Adrenal gland (tissue), 12 donors: ENCODE measurements around the gene CCDC90B. TPM values are rescaled to one million over a fixed set of nuclear protein-coding genes. Genes with fewer than 3 reads are reported as not detected.

Experiments
- DNase-seq, 7 donors: peaks; one replicate each; pipeline ENCODE4 v3.0.0-alpha.2; 2019 to 2020
- H3K27ac ChIP-seq, 5 donors: fragments of 200-600 bp; sonication (generic) in 4 of 5; 1 replicate in 3 of 5; 2 replicates in 2 of 5; pipeline versions ENCODE4 v1.5.1 to v1.8.0; 2016 to 2020; ENCODE audit warnings: mild to moderate bottlenecking in 1 of 5
- H3K27me3 ChIP-seq: fragments of 200-600 bp; 2 replicates; pipeline ENCODE4 v1.8.0; 2021
- H3K36me3 ChIP-seq, 2 donors: fragments of 200-600 bp; replicated peaks in 1 of 2; 1 replicate in 1 of 2; 2 replicates in 1 of 2; pipeline versions ENCODE4 v1.5.1 to v1.8.0; 2018 to 2022
- H3K4me1 ChIP-seq, 2 donors: fragments of 200-600 bp; replicated peaks in 1 of 2; 1 replicate in 1 of 2; 2 replicates in 1 of 2; pipeline versions ENCODE4 v1.5.1 to v1.8.0; 2018 to 2021
- H3K4me3 ChIP-seq, 4 donors: fragments of 200-600 bp; sonication (generic) in 3 of 4; one replicate each; pipeline ENCODE4 v1.5.1; 2016 to 2018
- H3K9me3 ChIP-seq, 3 donors: fragments of 200-600 bp; sonication (generic) in 1 of 3; replicated peaks in 1 of 3; 1 replicate in 2 of 3; 2 replicates in 1 of 3; pipeline versions ENCODE4 v1.5.1 to v1.8.0; 2016 to 2021
- CTCF ChIP-seq, 6 experiments: fragments of 450-650 bp in 4 of 6; fragments of 200-600 bp in 2 of 6; sonication (generic) in 1 of 6; IDR thresholded peaks; 1 replicate in 5 of 6; 2 replicates in 1 of 6; pipeline versions ENCODE4 v1.5.1 to v1.8.0; 2016 to 2021; ENCODE audit warnings: antibody characterized with exemption in 6 of 6, mild to moderate bottlenecking in 2 of 6, moderate library complexity in 1 of 6
- POLR2A ChIP-seq, 2 donors: fragments of 450-650 bp; IDR thresholded peaks; one replicate each; pipeline ENCODE4 v1.6.1; 2017; ENCODE audit warnings: antibody characterized with exemption in 2 of 2, mild to moderate bottlenecking in 2 of 2, moderate library complexity in 1 of 2
- WGBS, 4 donors: extraction: QIAGEN DNeasy Blood & Tissue Kit in 2 of 4; methylation state at CpG; one replicate each; pipeline versions ENCODE4 v1.1.5 to v1.1.7; 2013 to 2017; 5-methylcytosine and 5-hydroxymethylcytosine counted together
- intact Hi-C, 2 donors: fragments of 100-400 bp; cut with DNase I; formaldehyde crosslinking; loops; one replicate each; pipeline versions ENCODE4 v1.14.1 to v1.15.0; 2022 to 2023
- polyA plus RNA-seq, 3 donors: library from polyadenylated mRNA; stranded (reverse); fragments of 200-250 nt in 2 of 3; fragments of 350-450 nt in 1 of 3; fragmentation: Illumina TruSeq in 1 of 3; extraction: RNeasy Lipid Tissue Mini Kit (QIAGEN cat#74804) in 1 of 3; gene quantifications; one replicate each; pipeline ENCODE4 v1.2.3, GENCODE V29; 2013 to 2014
- total RNA-seq, 9 donors: library from RNA; depleted of rRNA in 4 of 9; stranded (reverse); fragments of >200 nt in 4 of 9; fragments of 120-200 nt in 1 of 9; fragmentation: NEBNext Ultra II Directional in 1 of 9; extraction: Animal tissue kit (Norgen Biotek cat#: 25700) in 1 of 9; gene quantifications; one replicate each; pipeline versions ENCODE4 v1.1.0 to v1.2.4, GENCODE V29; 2013 to 2023
- donor health status: healthy with polysubstance abuse.
- donor health status: Bipolar disorder and iron deficiency.
- donor health status: DM: yes; HTN: yes; CAD: no.
- donor health status: DM: no; HTN: no; CAD: no.
- donor health status: DM: no; HTN: no; CAD: no.
- donor health status: DM: yes; HTN: yes; CAD: no.

Gene CCDC90B
- total and polyA plus RNA-seq, 12 donors, result 38.9 to 147 (median 59.2) TPM

- Histone ChIP-seq H3K9me3 (no peaks in the 10 kb centered on the region), H3K27me3 (no peaks in the 10 kb centered on the region), H3K36me3 (peaks cover 0 to 2% of the 10 kb centered on the region in 2 donors), H3K4me3 (no peak overlapping the region), H3K4me1 (peaks cover 9 to 13% of the 10 kb centered on the region in 2 donors), H3K27ac (peak overlapping the region in 1 of 5 donors; percentile 4)
- intact Hi-C loops, result loop anchor here in 1 of 2 donors (10.0 kb wide), 1 partner anchor 348 kb away; the partner anchor contains the start of genes DDIAS and PRCP
- 68 to 84% (median 71%) methylated on average over 2 of the region's 2 CpGs for WGBS, 4 donors
- no peak for DNase-seq
- TF ChIP-seq CTCF (IDR thresholded peaks at IDR 0.05) (no peak), POLR2A (IDR thresholded peaks at IDR 0.05) (no peak)
Observed at GRCh38 chr11:83252941-83253340, 33.2 kb downstream of the CCDC90B start.

- WGBS, 4 donors, result 94 to 97% (median 95%) methylated on average over 2 of the region's 2 CpGs
- H3K4me3 ChIP-seq, result no peak overlapping the region
Observed at GRCh38 chr11:83252266-83252665, 33.9 kb downstream of the CCDC90B start.

GRCh38 chr11:83249972-83250593 is 36.1 kb downstream of the CCDC90B start:
- DNase-seq, result peak in 1 of 7 donors; percentile 16
- Histone ChIP-seq H3K27me3 (no peaks in the 10 kb centered on the region), H3K4me3 (no peak overlapping the region), H3K36me3 (peaks cover 0 to 8% of the 10 kb centered on the region in 2 donors), H3K4me1 (peaks cover 7 to 14% of the 10 kb centered on the region in 2 donors), H3K9me3 (no peaks in the 10 kb centered on the region), H3K27ac (no peak overlapping the region)
- TF ChIP-seq CTCF (IDR thresholded peaks at IDR 0.05) (peak; percentile 13 to 64 (median 55)), POLR2A (IDR thresholded peaks at IDR 0.05) (no peak)
- intact Hi-C loops, result loop anchor here in 1 of 2 donors (10.0 kb wide), 1 partner anchor 345 kb away; the partner anchor contains the start of genes DDIAS and PRCP
- WGBS, 4 donors, result 19 to 26% (median 20%) methylated on average over 4 of the region's 4 CpGs

More at GRCh38 chr11:83252266-83252665, 33.9 kb downstream of the CCDC90B start:
- TF ChIP-seq CTCF (IDR thresholded peaks at IDR 0.05), result no peak
- no peak for TF ChIP-seq POLR2A (IDR thresholded peaks at IDR 0.05)
- Histone ChIP-seq H3K27me3 (no peaks in the 10 kb centered on the region), H3K9me3 (no peaks in the 10 kb centered on the region), H3K36me3 (peaks cover 0 to 2% of the 10 kb centered on the region in 2 donors), H3K4me1 (peaks cover 9% of the 10 kb centered on the region in 2 donors), H3K27ac (no peak overlapping the region)
- intact Hi-C loops, result loop anchor here in 1 of 2 donors (10.0 kb wide), 1 partner anchor 347 kb away; the partner anchor contains the start of genes DDIAS and PRCP
- no peak for DNase-seq

- intact Hi-C loops, result no loop called here
- Histone ChIP-seq H3K36me3 (peaks cover 0 to 8% of the 10 kb centered on the region in 2 donors), H3K27ac (no peak overlapping the region), H3K4me3 (no peak overlapping the region), H3K27me3 (no peaks in the 10 kb centered on the region), H3K9me3 (no peaks in the 10 kb centered on the region), H3K4me1 (peaks cover 7 to 14% of the 10 kb centered on the region in 2 donors)
- TF ChIP-seq POLR2A (IDR thresholded peaks at IDR 0.05) (no peak), CTCF (IDR thresholded peaks at IDR 0.05) (no peak)
- no peak for DNase-seq
- 100% methylated on average over 1 of the region's 1 CpG for WGBS, 4 donors
Observed at GRCh38 chr11:83249445-83249844, 36.7 kb downstream of the CCDC90B start.
